Upper lobe of left lung (tissue), 6 donors: ENCODE results near the gene DOCK8. TPM values are rescaled to one million over a fixed set of nuclear protein-coding genes. Genes with fewer than 3 reads are reported as not detected.

ENCODE experiments used
- ATAC-seq, 2 donors: fragments of 200-7000 bp; cut with Tn5 transposase; one replicate each; pipeline ENCODE4 v1.9.1; 2022; ENCODE audit warnings: mild to moderate bottlenecking in 2 of 2, moderate library complexity in 2 of 2; ENCODE audit not compliant: low FRiP score in 2 of 2
- DNase-seq, 2 donors: peaks; one replicate each; pipeline ENCODE4 v3.0.0-alpha.2; 2019 to 2020
- H3K27ac ChIP-seq, 4 donors: fragments of 200-600 bp; sonication (generic); one replicate each; pipeline ENCODE4 v1.5.1; 2016 to 2019
- H3K27me3 ChIP-seq, 4 donors: fragments of 200-600 bp; sonication (generic); one replicate each; pipeline ENCODE4 v1.5.1; 2017 to 2019
- H3K36me3 ChIP-seq, 4 donors: fragments of 200-600 bp; sonication (generic); one replicate each; pipeline ENCODE4 v1.5.1; 2016 to 2019
- H3K4me1 ChIP-seq, 4 donors: fragments of 200-600 bp; sonication (generic); one replicate each; pipeline ENCODE4 v1.5.1; 2018 to 2019
- H3K4me3 ChIP-seq, 4 donors: fragments of 200-600 bp; sonication (generic); one replicate each; pipeline ENCODE4 v1.5.1; 2017 to 2019; ENCODE audit warnings: mild to moderate bottlenecking in 2 of 4, moderate library complexity in 1 of 4
- H3K9me3 ChIP-seq, 4 donors: fragments of 200-600 bp; sonication (generic); one replicate each; pipeline ENCODE4 v1.5.1; 2018 to 2019
- CTCF ChIP-seq, 6 experiments: fragments of 450-650 bp in 4 of 6; fragments of 200-600 bp in 2 of 6; sonication (generic) in 2 of 6; IDR thresholded peaks; one replicate each; pipeline ENCODE4 v1.5.1; 2016 to 2019; ENCODE audit warnings: antibody characterized with exemption in 6 of 6
- EP300 ChIP-seq, 4 donors: sonication (generic); formaldehyde crosslinking; IDR thresholded peaks; one replicate each; pipeline ENCODE4 v1.5.1; 2017; ENCODE audit warnings: antibody characterized with exemption in 4 of 4, control low read depth in 2 of 4
- POLR2A ChIP-seq, 4 donors: fragments of 450-650 bp; IDR thresholded peaks; one replicate each; pipeline ENCODE4 v1.5.1; 2016 to 2017; ENCODE audit warnings: antibody characterized with exemption in 4 of 4, mild to moderate bottlenecking in 2 of 4
- POLR2AphosphoS5 ChIP-seq, 2 donors: sonication (generic); formaldehyde crosslinking; IDR thresholded peaks; one replicate each; pipeline ENCODE4 v1.5.1; 2017; ENCODE audit warnings: antibody characterized with exemption in 2 of 2
- WGBS, 2 donors: methylation state at CpG; one replicate each; pipeline ENCODE4 v1.1.5; 2017 to 2018; 5-methylcytosine and 5-hydroxymethylcytosine counted together
- total RNA-seq, 6 donors: library from RNA; depleted of rRNA in 4 of 6; stranded (reverse); fragments of >200 nt in 4 of 6; gene quantifications; one replicate each; pipeline versions ENCODE4 v1.1.0 to v1.2.1, GENCODE V29; 2016 to 2021
- donor health status: DM: no; HTN: no; CAD: no; lungs with moderate emphysema.
- donor health status: DM: no; HTN: yes; CAD: no; lungs with severe emphysema.

Gene DOCK8
- total RNA-seq, 6 donors from 2014 or later, result 44.7 to 103 (median 74.6) TPM

- Histone ChIP-seq H3K9me3 (no peaks in the 10 kb centered on the region), H3K4me1 (no peaks in the 10 kb centered on the region), H3K4me3 (no peak overlapping the region), H3K27me3 (no peaks in the 10 kb centered on the region), H3K36me3 (no peaks in the 10 kb centered on the region), H3K27ac (no peak overlapping the region)
- 79 to 81% methylated on average over 3 of the region's 3 CpGs for WGBS, 2 donors
- ATAC-seq (no peak), DNase-seq (no peak)
- TF ChIP-seq EP300 (IDR thresholded peaks at IDR 0.05), result no peak
- no peak for TF ChIP-seq POLR2A (IDR thresholded peaks at IDR 0.05)
- no peak for TF ChIP-seq POLR2AphosphoS5 (IDR thresholded peaks at IDR 0.05)
- TF ChIP-seq CTCF (IDR thresholded peaks at IDR 0.05), result no peak
Observed at GRCh38 chr9:512555-513272, 298.0 kb downstream of the DOCK8 start.

Other genes starting within 250 kb of the DOCK8 start
- gene WASHC1, start 185.4 kb upstream of the DOCK8 start, total RNA-seq, result 10 to 100 TPM in 4 of 6 donors, 1 to 10 TPM in 2; 3.0 to 29.4 (median 26.9) TPM
- 1 to 10 TPM in 3 of 6 donors, under 1 TPM in 3; 0.30 to 3.1 (median 0.80) TPM for gene FOXD4, start 96.4 kb upstream of the DOCK8 start, total RNA-seq
- gene ZNG1A, start 35.8 kb upstream of the DOCK8 start, total RNA-seq, result 10 to 100 TPM; 18.0 to 47.1 (median 37.0) TPM